GM12865 (cell line): Measurements from ENCODE around the gene GPSM1.

Source experiments
- DNase-seq: peaks from one replicate; pipeline ENCODE4 v3.0.0; 2010; ENCODE audit warnings: low read depth
- H3K4me3 ChIP-seq: 2 replicates; pipeline ENCODE4 v1.5.1; 2011; ENCODE audit warnings: mild to moderate bottlenecking, low read depth, low read length, control low read depth
- CTCF ChIP-seq: IDR thresholded peaks from 2 replicates; pipeline ENCODE4 v1.5.1; 2011; ENCODE audit warnings: low read length, control low read depth, low read depth, inconsistent platforms; ENCODE audit not compliant: insufficient read depth; ENCODE audit errors: missing control alignments

Gene GPSM1

DNA sequence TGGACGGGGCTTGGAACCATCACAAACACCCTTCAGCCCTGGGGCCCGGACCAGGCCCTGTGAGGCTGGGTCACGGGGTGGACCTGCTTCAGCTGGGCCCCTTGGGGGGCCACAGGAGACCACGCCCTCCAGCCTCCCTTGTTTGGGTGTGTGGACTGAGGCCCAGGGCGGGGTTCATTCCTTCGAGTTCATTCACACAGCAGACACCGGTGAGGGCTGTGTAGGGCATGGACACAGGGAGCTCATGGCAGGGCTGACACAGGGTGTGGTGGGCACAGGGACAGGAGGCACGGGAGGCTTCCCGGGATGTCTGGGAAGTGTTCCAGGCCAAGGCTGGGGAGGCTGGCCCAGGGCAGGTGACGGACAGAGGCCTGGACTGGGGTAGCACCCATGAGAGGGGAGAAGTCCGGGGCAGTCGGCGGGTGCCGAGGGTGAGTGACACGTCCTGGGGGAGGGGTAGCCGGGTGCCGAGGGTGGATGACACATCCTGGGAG is 27.3 kb downstream of the GPSM1 start:
- DNase-seq: no peak
- no peak overlapping the region for H3K4me3 ChIP-seq
- no peak for TF ChIP-seq CTCF

DNA sequence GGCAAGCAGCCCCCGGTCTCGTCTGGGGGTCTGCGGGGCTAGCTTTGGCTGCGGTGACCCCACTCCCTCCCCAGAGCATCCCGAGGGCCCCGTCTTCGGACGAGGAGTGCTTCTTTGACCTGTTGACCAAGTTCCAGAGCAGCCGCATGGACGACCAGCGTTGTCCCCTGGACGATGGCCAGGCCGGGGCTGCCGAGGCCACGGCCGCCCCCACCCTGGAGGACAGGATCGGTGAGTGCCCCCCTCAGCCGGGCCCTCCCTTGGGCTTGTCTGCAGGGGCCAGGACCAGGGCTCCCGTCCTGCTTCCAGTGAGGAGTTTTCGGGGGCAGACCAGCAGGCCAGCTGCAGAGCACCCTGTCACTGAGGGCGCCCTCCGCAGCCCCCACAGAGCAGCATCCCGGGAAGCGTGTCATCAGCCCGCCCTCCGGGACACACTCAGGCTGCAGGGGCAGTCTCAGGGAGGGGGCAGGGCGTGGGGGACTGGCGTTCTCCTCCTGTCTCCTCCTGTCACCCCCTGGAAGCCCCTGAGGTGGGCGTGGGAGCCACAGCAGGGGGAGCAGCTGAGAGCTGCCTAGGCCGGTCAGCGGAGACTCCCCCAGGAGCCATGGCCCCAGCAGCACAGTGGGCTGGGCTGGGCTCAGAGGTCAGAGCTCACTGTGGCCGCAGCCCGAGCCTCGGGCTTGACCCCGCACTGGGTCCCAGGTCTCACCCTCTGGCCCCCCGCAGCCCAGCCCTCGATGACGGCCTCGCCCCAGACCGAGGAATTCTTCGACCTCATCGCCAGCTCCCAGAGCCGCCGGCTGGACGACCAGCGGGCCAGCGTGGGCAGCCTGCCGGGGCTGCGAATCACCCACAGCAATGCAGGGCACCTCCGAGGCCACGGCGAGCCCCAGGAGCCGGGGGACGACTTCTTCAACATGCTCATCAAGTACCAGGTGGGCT is 28.5 kb downstream of the GPSM1 start:
- no peak for TF ChIP-seq CTCF
- no peak overlapping the region for H3K4me3 ChIP-seq
- DNase-seq: no peak

DNA sequence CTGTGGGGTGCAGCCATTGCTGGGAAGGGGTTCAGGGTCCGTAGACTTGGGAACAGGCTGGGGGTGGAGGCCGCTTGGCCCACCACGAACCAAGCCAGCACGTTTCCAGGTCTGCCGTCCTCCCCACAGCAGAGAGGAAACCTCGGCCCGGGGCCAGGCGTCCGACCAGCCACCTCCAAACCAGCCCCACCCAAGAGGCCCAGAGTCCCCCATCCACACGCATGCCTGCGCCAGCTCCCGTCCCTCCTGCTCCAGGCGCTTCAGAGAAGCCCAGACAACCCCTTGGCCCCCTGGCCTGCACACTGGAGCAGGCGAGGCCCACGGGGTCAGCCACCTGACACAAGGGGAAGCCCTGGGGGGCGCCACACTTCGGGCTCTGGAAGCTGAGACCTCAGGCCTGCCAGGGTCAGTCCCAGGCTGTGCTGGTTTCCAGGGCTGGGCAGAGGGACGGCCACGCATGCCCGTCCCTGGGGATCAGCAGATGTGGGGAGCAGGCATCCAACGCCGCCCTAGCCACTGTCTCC is 29.9 kb downstream of the GPSM1 start:
- no peak for DNase-seq
- no peak for TF ChIP-seq CTCF
- H3K4me3 ChIP-seq: no peak overlapping the region

- H3K4me3 ChIP-seq: no peak overlapping the region
- no peak for TF ChIP-seq CTCF
Measured at GRCh38 chr9:136358016-136358415, 30.7 kb downstream of the GPSM1 start.

DNA sequence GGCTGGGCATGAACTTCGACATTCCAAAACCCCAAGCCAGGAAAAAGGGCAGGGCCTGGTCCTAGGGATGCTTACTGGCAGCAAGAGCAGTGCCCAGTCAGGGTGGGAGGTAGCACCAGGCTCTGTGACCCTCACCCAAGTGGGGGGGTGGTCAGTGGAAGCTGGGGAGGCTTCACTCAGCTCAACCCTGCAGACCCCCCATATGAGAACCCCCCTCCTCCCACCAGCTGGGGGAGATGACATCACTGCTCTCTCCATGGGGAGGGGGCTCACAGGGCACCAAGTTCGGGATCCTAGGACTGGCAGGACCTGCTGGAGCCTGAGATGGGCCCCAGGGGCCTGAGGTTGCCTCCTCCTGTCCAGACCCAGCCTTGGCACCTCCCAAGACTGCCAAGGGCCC is 31.5 kb downstream of the GPSM1 start:
- TF ChIP-seq CTCF: no peak
- no peak for DNase-seq
- no peak overlapping the region for H3K4me3 ChIP-seq

More at GRCh38 chr9:136358016-136358415, 30.7 kb downstream of the GPSM1 start:
- DNase-seq: no peak

GRCh38 chr9:136359774-136360718 is 32.7 kb downstream of the GPSM1 start:
- no peak overlapping the region for H3K4me3 ChIP-seq
- no peak for TF ChIP-seq CTCF
- no peak for DNase-seq
